Nephron (organoid): ENCODE data around the gene PLAC8L1.

Experiments used
- H3K27ac Mint-ChIP-seq, 3 experiments: 2 replicates each; pipeline ENCODE4 v1.8.0; 2020; ENCODE audit warnings: mixed read lengths in 3 of 3, mild to moderate bottlenecking in 2 of 3, moderate library complexity in 1 of 3
- H3K27me3 Mint-ChIP-seq: 2 replicates; pipeline ENCODE4 v1.8.0; 2021; ENCODE audit warnings: low read depth, mild to moderate bottlenecking, moderate library complexity, mixed read lengths
- H3K36me3 Mint-ChIP-seq: 2 replicates; pipeline ENCODE4 v1.8.0; 2020; ENCODE audit warnings: low read depth, mixed read lengths
- H3K4me1 Mint-ChIP-seq: 2 replicates; pipeline ENCODE4 v1.8.0; 2020; ENCODE audit warnings: mixed read lengths
- H3K4me3 Mint-ChIP-seq, 3 experiments: 2 replicates each; pipeline ENCODE4 v1.8.0; 2020; ENCODE audit warnings: mild to moderate bottlenecking in 3 of 3, mixed read lengths in 3 of 3, moderate library complexity in 2 of 3
- H3K9me3 Mint-ChIP-seq: 2 replicates; pipeline ENCODE4 v1.8.0; 2020; ENCODE audit warnings: mixed read lengths
- CTCF ChIP-seq, 3 experiments: fragments of 200-600 bp; sonication (generic); IDR thresholded peaks; one replicate each; pipeline ENCODE4 v1.5.0; 2021; ENCODE audit warnings: antibody characterized with exemption in 3 of 3; ENCODE audit not compliant: unreplicated experiment in 3 of 3

The PLAC8L1 gene

DNA sequence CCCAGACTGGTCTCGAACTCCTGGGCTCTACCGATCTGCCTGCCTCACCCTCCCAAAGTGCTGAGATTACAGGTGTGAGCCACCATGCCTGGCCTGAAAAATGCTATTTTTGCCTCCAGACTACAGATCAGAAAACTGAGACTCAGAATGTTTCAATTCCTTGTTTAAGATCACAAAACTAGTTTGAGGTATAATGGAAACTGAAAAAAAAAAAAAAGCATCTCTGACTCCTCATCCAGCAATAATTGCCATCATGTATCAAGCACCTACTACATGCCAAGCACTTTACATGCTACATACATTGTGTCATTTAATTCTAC is 35.6 kb downstream of the PLAC8L1 start:
- Mint-ChIP-seq H3K27ac (peak overlapping the region in 2 of 3 experiments; percentile 6 to 22), H3K36me3 (no peaks in the 10 kb centered on the region), H3K9me3 (no peaks in the 10 kb centered on the region), H3K4me3 (no peak overlapping the region), H3K4me1 (peaks cover 42% of the 10 kb centered on the region), H3K27me3 (peaks cover 35% of the 10 kb centered on the region)
- TF ChIP-seq CTCF (IDR thresholded peaks at IDR 0.05; ENCODE audit: unreplicated experiment in 3 of 3) = no peak

GRCh38 chr5:146068977-146069779 is 36.2 kb downstream of the PLAC8L1 start:
- H3K36me3 Mint-ChIP-seq = no peaks in the 10 kb centered on the region
- H3K27me3 Mint-ChIP-seq = peaks cover 34% of the 10 kb centered on the region
- H3K4me3 Mint-ChIP-seq = no peak overlapping the region
- H3K4me1 Mint-ChIP-seq = peaks cover 42% of the 10 kb centered on the region
- peak overlapping the region in 2 of 3 experiments; percentile 2 to 17 for H3K27ac Mint-ChIP-seq
- H3K9me3 Mint-ChIP-seq = no peaks in the 10 kb centered on the region
- TF ChIP-seq CTCF (IDR thresholded peaks at IDR 0.05; ENCODE audit: unreplicated experiment in 3 of 3) = no peak

DNA sequence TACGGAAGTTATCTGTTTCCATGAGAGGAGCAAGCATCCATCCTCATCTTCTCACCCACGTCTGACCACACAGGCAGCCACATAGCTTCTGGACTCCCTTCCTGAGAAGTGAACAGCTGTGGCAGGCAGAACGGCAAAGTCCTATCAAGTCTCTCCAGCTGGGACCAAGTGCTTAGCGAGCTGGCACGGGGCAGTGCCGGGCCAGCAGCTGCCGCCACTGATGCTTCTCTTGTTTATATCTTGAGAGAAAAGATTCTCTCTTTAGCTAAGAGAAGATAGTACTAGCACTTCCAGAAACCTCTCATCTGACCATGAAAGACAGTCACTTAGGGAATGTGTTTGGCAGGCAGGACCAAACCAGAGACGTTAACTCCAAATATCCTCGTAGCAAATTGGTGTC is 37.2 kb downstream of the PLAC8L1 start:
- H3K27me3 Mint-ChIP-seq = peaks cover 34% of the 10 kb centered on the region
- no peaks in the 10 kb centered on the region for H3K36me3 Mint-ChIP-seq
- no peaks in the 10 kb centered on the region for H3K9me3 Mint-ChIP-seq
- TF ChIP-seq CTCF (IDR thresholded peaks at IDR 0.05; ENCODE audit: unreplicated experiment in 3 of 3) = no peak
- H3K4me3 Mint-ChIP-seq = no peak overlapping the region
- H3K4me1 Mint-ChIP-seq = peaks cover 42% of the 10 kb centered on the region
- H3K27ac Mint-ChIP-seq = peak overlapping the region; percentile 17 to 67 (median 65)

DNA sequence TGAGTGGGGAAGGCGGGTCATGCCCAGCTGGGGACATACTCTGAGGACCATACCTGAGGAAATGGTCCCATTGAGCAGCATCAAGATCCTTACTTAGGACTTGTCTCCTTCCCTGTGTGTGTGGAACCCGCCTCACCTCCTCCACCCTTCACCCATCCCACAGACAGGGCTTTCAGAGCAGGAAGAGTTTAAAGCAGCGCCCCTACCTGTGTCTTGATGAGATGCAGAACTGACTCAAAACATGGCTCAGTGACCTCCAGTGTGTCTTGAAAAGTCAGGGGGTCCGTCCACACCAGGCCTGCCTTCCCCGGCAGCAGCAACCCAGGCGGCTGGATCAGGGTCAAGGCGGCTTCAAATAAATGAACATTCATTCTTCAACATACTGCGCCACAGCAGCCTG is 38.4 kb downstream of the PLAC8L1 start:
- no peak for TF ChIP-seq CTCF (IDR thresholded peaks at IDR 0.05; ENCODE audit: unreplicated experiment in 3 of 3)
- Mint-ChIP-seq H3K27ac (no peak overlapping the region), H3K27me3 (peaks cover 29% of the 10 kb centered on the region), H3K36me3 (no peaks in the 10 kb centered on the region), H3K9me3 (no peaks in the 10 kb centered on the region), H3K4me1 (peaks cover 41% of the 10 kb centered on the region), H3K4me3 (no peak overlapping the region)

DNA sequence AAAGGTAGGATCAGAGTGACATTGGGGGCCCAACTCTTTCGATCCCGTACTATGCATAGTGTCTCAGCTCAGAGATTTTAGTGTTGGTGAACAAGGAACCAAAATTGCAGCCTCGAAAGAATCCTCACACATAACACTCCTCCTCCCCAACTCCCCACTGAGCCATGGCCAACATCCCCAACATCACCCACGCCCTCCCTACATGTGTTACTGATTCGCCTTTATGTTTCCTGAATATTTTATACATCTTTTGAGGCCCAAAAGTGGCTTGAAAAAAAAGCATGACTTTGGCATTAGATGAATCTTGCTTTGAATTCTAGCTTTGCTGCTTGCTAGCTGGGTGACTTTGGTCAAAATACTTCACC is 45.2 kb downstream of the PLAC8L1 start:
- peaks cover 31% of the 10 kb centered on the region for H3K27me3 Mint-ChIP-seq
- H3K27ac Mint-ChIP-seq = no peak overlapping the region
- no peak overlapping the region for H3K4me3 Mint-ChIP-seq
- H3K4me1 Mint-ChIP-seq = peaks cover 7% of the 10 kb centered on the region
- H3K9me3 Mint-ChIP-seq = no peaks in the 10 kb centered on the region
- peaks cover 7% of the 10 kb centered on the region for H3K36me3 Mint-ChIP-seq
- no peak for TF ChIP-seq CTCF (IDR thresholded peaks at IDR 0.05; ENCODE audit: unreplicated experiment in 3 of 3)
